ENCODE measurements around the gene MCM3. TPM values are rescaled to one million over a fixed set of nuclear protein-coding genes. Genes with fewer than 3 reads are reported as not detected.
A peak's percentile ranks its signal among the peaks of the same experiment; 100 is the strongest.

MCM3 gene
- polyA plus RNA-seq, 10 donors: 38.0 to 67.0 (median 44.9) TPM

DNA sequence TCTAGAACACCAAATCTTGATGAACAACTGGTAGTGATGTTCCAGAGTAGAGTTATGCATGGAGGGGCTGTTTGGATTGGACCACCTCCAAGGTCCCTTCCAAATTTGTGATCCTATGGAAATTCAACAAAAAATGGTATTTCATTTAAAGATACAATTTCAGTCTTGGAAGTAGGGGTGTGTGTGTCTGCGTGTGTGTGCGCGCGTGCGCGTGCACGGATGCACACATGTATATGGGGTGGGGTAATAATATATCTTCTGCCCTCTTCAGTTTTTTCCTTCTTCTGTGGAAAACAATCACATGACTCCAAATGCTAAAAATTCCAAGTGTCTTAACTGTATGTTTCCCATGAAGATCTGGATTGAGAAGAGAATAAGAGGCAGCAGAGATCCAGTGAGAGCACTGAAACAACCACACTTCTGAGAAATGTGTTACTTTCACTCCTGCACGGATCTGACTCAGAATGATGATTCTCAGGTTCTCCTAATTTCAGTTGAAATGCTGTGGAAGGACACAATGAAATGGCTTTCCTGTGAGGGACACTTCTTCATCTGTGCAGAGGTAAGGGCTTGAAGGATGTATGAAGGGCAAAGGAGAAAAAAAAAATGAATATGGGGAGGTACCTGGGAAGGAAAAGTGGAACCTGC, 29.7 kb downstream of the MCM3 start:
- no peak for DNase-seq

DNA sequence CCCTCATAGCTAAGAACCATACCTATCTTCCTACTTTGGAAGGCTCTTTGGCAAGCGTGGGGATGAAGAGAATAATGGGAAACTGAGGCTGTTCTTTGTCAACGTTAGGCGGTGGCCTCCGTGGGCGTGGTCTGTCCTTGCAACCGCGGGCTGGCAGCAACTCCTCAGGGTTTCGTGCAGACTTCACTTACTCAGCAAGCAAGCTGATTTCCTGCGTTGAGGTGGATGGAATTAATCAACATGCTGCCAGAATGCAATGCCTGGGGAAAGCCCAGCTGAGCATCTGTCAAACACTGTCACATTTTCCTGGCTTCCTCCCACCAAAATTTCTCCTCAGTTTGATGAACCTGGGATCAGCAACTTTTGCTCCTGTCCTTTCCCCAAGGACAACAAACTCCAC, 31.0 kb downstream of the MCM3 start:
- no peak for DNase-seq

- no peak for DNase-seq
These were observed 33.4 kb downstream of the MCM3 start for GRCh38 chr6:52251113-52251512.

- no peak for DNase-seq
These were observed 35.5 kb downstream of the MCM3 start for GRCh38 chr6:52249078-52249477.

DNA sequence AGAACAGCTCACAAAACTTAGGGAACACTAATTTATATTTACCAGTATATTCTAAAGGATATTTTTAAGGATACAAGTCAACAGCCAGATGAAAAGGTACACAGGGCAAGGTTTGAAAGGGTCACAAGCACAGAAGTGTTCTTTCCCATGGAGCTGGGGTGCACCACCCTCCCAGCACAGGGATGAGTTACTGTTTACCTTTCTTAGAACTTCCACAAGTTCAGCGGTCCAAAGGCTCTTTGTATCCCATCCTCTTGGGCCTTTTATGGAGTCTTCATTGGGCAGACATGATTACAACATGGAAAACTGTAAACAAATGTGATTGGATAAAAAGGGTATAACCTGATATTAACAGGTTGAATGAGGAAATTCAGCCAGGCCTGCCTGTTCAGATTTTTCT, 39.1 kb downstream of the MCM3 start:
- no peak for DNase-seq

DNA sequence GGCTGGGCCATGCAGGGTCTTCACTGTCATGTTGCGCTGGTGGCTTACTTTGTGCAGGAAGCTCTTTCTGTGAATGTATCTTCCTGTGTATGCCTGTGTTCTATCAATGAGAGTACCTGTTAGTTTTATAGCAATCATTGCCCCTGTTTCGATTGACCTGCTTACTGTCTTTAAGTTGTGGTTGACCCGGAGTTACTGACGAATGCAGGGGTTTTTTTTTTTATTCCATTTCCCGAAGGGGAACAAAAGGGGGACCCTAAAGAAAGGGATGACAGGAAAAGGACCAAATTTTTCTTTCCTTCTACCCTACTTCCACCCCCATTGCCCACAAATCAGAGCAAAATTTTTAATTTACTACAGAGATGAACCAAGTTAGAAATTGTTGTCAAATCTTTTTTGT, 40.1 kb downstream of the MCM3 start, which contains the start of gene IL17F:
Gene IL17F (minus strand): TSS at position 101 of the 400 bp plus-strand sequence. CDS start 71 bp downstream, at position 30.
- DNase-seq: no peak

GRCh38 chr6:52243282-52243893, 41.2 kb downstream of the MCM3 start:
- DNase-seq: no peak

- DNase-seq: no peak
These were observed 42.7 kb downstream of the MCM3 start for GRCh38 chr6:52241819-52242218.

DNA sequence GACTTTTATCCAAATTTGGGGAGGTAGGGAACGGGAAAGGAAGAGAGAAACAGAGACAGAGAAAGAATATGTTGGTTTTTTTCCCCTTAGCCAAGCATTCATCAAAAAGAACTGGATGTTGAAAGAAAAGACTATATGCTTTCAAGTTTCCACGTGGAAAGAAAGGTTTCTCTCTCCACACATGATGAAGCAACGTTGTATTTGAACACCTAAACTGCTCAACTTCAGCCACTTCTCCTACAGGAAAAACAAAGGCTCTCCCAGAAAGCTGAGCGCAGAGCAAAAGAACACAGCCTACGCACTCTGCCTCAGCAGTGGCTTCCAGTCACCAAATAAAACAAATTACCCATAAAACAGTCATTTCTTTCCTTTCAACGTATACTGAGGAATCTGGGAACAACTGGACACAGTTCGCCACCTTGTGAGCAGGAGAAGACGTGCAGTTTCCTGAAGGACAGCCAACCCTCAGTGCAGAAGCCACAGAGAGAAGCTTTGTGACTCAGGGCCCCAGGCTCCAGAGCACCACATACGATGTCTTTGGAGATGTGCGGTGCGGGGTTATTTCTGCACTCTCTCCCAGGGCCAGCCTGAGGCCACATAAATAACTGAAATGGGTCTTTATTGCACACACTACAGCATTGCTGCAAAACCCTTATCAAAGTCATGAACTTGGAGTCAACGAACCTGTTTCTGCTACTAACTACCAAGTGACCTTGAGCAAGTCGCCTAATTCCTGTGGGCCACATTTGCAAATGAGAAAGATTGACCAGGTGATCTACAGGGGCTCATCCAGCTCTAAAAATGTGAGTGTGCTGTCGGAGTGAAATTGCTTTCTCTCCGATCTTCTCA, 50.3 kb downstream of the MCM3 start:
- DNase-seq: peak; percentile 22 to 49 (median 30)

GRCh38 chr6:52233005-52233404, 51.5 kb downstream of the MCM3 start:
- DNase-seq: no peak

GRCh38 chr6:52231406-52232127, 53.0 kb downstream of the MCM3 start:
- no peak for DNase-seq

DNA sequence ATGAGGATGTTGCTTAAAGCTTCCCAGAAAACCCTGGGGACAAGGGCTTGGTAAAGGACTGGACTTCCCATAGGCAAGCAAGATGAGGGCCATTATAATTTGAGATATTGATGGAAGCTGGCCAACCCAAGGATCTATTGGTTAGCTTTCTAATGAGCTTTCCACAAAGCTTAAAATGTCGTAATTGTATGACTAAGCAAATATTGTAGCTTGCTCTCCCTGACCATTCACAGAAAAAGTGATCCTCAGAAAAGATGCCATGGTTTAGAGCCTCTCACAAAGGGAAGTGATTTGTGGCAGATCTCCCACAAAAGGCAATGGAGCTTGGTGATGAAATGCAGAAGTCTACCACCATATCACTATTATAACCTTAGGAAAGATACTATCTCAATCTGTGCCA, 53.9 kb downstream of the MCM3 start:
- DNase-seq: no peak

DNA sequence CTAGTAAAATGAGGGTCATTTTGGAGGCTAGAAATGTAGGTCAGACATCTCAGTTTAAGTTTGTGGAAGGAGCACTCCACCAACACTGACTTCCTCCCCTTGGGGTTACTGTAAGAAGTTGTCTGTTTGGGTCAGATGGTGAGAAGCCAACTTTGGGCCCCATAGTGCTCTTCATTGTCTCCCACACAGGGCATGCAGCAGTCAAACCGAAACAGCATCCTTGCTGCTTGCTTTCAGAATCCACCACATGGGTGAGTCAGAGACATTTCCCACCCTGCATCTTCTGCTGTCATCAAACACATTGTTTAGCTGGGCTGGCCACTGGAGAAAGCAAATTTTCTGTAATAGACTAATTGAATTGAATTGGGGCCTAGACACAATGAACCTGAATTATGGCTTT, 57.0 kb downstream of the MCM3 start:
- DNase-seq: no peak

DNA sequence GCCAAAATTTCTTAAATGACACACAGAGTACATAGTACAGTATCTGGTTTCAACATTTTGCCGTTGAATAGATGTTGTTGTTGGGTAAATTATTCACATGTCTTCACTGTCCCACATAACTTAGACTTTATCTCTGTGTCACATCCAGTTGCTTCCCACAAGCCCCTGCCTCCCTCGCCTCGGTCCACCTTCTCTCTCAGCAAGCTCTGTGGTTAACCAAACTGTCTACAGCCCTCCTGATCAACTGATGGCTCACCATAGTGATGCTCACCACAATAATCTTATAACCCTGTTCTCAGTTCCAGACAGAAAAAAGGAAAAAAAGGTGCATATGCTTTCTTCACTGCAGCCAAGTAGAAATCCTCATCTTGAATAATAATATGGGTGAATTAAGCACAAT, 63.2 kb downstream of the MCM3 start:
- DNase-seq: no peak

DNA sequence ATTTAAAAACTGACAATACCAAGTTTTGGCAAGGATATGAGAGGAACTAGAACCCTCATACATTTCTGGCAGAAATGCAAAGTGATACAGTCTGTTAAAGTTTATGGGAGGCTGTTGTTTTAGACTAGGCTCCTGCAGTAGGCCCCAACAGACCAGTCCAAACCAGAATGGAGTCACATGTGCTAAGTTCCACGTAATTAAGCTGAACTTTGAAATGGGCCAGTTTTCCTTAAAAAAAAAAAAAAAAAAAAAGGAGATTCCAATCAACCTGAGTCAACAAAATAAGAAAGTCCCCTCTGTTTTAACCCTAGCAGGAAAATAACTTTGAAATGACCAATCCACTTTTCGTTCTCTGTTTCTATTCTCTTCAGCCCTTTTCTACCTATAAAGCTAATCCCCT, 66.8 kb downstream of the MCM3 start:
- DNase-seq: no peak

GRCh38 chr6:52216932-52217575, 67.5 kb downstream of the MCM3 start:
- no peak for DNase-seq

DNA sequence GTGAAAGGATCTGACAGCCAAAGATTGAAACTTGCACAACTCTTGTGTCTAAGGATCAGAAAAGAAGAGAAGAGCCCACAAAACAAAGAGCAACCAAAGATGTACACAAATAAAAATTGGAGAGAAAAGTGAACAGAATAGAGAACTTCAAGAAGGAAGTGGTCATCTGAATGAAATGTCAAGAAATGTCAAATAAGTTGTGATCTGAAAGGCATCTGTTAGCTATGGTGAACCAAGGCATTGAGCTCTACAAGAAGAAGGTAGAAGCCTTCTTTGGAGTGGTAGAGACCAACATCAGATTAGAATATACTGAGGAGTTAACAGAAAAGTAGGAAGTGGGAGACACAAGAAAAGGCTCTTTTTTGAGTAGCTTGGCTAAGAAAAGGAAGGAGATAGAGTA, 68.8 kb downstream of the MCM3 start:
- DNase-seq: no peak

All from muscle of back (tissue), 11 donors.